Esophagus squamous epithelium (tissue), 5 donors: Measurements from ENCODE around the gene FREM1. TPM values are rescaled to one million over a fixed set of nuclear protein-coding genes. Genes with fewer than 3 reads are reported as not detected.

ENCODE experiments used
- DNase-seq: peaks from one replicate; lab custom pipeline; 2025; lab: John Stamatoyannopoulos, UW
- H3K27ac ChIP-seq, 4 donors: fragments of 200-600 bp; sonication (generic); one replicate each; pipeline ENCODE4 v1.5.1; 2016 to 2019; ENCODE audit warnings: mild to moderate bottlenecking in 1 of 4
- H3K27me3 ChIP-seq, 4 donors: fragments of 200-600 bp; sonication (generic); 1 replicate in 3 of 4; 2 replicates in 1 of 4; pipeline versions ENCODE4 v1.5.1 to v1.6.0; 2017 to 2021; ENCODE audit warnings: antibody characterized with exemption in 1 of 4
- H3K36me3 ChIP-seq, 3 donors: fragments of 200-600 bp; sonication (generic); one replicate each; pipeline ENCODE4 v1.5.1; 2016 to 2019
- H3K4me1 ChIP-seq, 3 donors: fragments of 200-600 bp; sonication (generic); one replicate each; pipeline ENCODE4 v1.5.1; 2017 to 2019
- H3K4me3 ChIP-seq, 4 donors: fragments of 200-600 bp; sonication (generic); 1 replicate in 3 of 4; 2 replicates in 1 of 4; pipeline ENCODE4 v1.5.1; 2016 to 2019; ENCODE audit warnings: mild to moderate bottlenecking in 2 of 4, moderate library complexity in 1 of 4
- H3K9me3 ChIP-seq, 3 donors: fragments of 200-600 bp; sonication (generic); one replicate each; pipeline ENCODE4 v1.5.1; 2016 to 2019
- POLR2A ChIP-seq, 4 donors: fragments of 450-650 bp; IDR thresholded peaks; one replicate each; pipeline ENCODE4 v1.6.1; 2017; ENCODE audit warnings: antibody characterized with exemption in 4 of 4, mild to moderate bottlenecking in 4 of 4, moderate library complexity in 3 of 4
- WGBS, 2 donors: methylation state at CpG; one replicate each; pipeline ENCODE4 v1.1.5; 2018; 5-methylcytosine and 5-hydroxymethylcytosine counted together
- intact Hi-C: fragments of 100-400 bp; cut with DNase I; formaldehyde crosslinking; loops from one replicate; pipeline ENCODE4 v1.15.0; 2022
- total RNA-seq, 4 donors: library from RNA; depleted of rRNA; stranded (reverse); fragments of >200 nt; gene quantifications; one replicate each; pipeline ENCODE4 v1.1.0, GENCODE V29; 2016
- TF ChIP-seq, protein P1 (sequence below), 6 experiments: fragments of 450-650 bp in 4 of 6; fragments of 200-600 bp in 2 of 6; sonication (generic) in 2 of 6; IDR thresholded peaks; one replicate each; pipeline ENCODE4 v1.5.1; 2016 to 2019; ENCODE audit warnings: antibody characterized with exemption in 6 of 6, mild to moderate bottlenecking in 4 of 6, moderate library complexity in 4 of 6
- donor health status: DM: yes; HTN: yes; CAD: no.

The FREM1 gene
- total RNA-seq, 4 donors from 2014 or later = 0.09 to 0.95 (median 0.23) TPM; not detected in 1

DNA sequence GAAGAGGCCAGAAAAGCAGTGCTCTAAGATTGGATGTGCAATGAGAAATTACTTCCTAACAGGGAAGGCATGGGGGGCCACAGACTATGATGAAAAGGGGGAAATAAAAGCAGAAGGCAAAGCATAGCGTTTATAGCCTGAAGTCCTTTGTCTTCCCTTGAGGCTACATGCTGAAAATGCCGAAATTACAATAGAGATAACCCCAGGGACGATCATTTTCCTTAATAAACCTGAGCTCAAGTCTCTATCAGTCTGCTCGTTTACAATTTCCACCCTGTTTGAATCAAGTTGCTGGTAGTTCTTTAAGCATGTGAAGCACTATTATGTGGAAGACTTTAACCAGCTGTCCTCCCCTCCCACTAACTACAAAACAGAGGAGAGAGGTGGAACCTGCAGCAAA, 60.4 kb downstream of the FREM1 start:
- no peaks in the 10 kb centered on the region for H3K27me3 ChIP-seq
- H3K27ac ChIP-seq = no peak overlapping the region
- H3K36me3 ChIP-seq = no peaks in the 10 kb centered on the region
- TF ChIP-seq, protein P1, sequence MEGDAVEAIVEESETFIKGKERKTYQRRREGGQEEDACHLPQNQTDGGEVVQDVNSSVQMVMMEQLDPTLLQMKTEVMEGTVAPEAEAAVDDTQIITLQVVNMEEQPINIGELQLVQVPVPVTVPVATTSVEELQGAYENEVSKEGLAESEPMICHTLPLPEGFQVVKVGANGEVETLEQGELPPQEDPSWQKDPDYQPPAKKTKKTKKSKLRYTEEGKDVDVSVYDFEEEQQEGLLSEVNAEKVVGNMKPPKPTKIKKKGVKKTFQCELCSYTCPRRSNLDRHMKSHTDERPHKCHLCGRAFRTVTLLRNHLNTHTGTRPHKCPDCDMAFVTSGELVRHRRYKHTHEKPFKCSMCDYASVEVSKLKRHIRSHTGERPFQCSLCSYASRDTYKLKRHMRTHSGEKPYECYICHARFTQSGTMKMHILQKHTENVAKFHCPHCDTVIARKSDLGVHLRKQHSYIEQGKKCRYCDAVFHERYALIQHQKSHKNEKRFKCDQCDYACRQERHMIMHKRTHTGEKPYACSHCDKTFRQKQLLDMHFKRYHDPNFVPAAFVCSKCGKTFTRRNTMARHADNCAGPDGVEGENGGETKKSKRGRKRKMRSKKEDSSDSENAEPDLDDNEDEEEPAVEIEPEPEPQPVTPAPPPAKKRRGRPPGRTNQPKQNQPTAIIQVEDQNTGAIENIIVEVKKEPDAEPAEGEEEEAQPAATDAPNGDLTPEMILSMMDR (IDR thresholded peaks at IDR 0.05) = no peak
- no peak for TF ChIP-seq POLR2A (IDR thresholded peaks at IDR 0.05)
- no peak overlapping the region for H3K4me3 ChIP-seq
- no peaks in the 10 kb centered on the region for H3K9me3 ChIP-seq
- 46 to 55% methylated on average over 4 of the region's 4 CpGs for WGBS, 2 donors
- DNase-seq = no peak
- H3K4me1 ChIP-seq = no peaks in the 10 kb centered on the region
- intact Hi-C loops = no loop called here

DNA sequence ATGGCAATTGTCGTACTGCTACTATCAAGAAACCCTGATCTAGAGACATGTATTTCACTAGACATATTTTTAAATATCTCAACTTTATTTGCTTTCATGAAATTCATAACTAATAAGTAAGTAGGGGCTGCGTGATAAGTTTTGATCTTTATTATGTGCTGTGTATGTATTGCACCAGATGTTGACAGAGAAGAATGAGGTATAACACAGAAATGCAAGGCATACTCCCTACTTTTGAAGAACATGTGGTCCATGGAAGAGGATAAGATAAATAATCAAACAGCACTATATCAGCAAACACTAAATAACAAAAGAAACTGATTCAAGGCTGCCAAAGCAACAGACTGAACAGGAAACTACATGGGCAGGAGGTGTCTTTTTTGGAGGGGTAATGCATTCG, 60.9 kb downstream of the FREM1 start:
- intact Hi-C loops = no loop called here
- no peak for TF ChIP-seq POLR2A (IDR thresholded peaks at IDR 0.05)
- TF ChIP-seq, protein P1 (IDR thresholded peaks at IDR 0.05) = no peak
- no peak for DNase-seq
- Histone ChIP-seq H3K9me3 (no peaks in the 10 kb centered on the region), H3K27me3 (no peaks in the 10 kb centered on the region), H3K4me3 (no peak overlapping the region), H3K36me3 (no peaks in the 10 kb centered on the region), H3K27ac (no peak overlapping the region), H3K4me1 (no peaks in the 10 kb centered on the region)
- 72 to 73% methylated on average over 3 of the region's 3 CpGs for WGBS, 2 donors

DNA sequence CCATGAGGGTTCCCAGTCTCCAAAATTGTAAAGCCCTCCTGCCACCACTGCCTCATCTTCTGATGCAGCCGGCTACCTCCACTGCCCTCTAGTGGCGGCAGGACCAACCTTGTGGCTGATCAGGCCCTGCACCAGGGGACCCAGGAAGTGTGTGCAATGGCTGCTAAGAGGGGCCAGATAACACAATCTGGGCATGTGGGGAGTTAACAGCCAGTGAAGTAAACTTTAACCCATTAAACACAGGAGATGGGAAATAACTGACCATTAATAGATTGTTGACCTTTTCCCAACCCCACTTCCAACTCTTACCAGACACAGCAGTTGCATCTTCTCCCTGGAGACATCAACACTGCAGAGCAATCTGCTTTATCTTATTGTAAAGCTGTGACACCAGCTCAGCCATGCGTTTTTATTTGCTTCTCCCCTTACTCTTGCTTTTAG, 63.3 kb downstream of the FREM1 start:
- H3K4me1 ChIP-seq = no peaks in the 10 kb centered on the region
- intact Hi-C loops = no loop called here
- H3K27me3 ChIP-seq = no peaks in the 10 kb centered on the region
- no peaks in the 10 kb centered on the region for H3K36me3 ChIP-seq
- TF ChIP-seq, protein P1 (IDR thresholded peaks at IDR 0.05) = peak in 5 of 6 experiments; percentile 15 to 53 (median 22)
- TF ChIP-seq POLR2A (IDR thresholded peaks at IDR 0.05) = no peak
- WGBS, 2 donors = 7 to 22% methylated on average over 3 of the region's 3 CpGs
- no peak for DNase-seq
- no peak overlapping the region for H3K27ac ChIP-seq
- H3K4me3 ChIP-seq = no peak overlapping the region
- no peaks in the 10 kb centered on the region for H3K9me3 ChIP-seq

DNA sequence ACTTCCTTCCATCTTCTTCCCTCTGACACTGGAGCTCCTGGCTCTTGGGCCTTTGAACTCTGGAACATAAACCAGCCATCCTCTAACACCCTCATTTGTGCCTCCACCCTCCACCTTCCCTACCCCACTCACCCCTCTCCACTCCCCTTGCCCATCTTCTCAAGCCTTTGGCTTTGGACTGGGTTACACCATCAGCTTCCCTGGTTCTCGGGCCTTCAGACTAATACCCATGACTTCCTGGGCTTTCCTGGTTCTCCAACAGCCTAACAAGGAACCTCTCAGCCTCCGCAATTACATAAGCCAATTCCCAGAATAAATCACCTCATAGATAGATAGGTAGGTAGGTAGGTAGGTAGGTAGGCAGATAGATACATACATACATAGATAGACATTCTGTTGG, 67.1 kb downstream of the FREM1 start:
- Histone ChIP-seq H3K4me3 (no peak overlapping the region), H3K36me3 (no peaks in the 10 kb centered on the region), H3K27ac (no peak overlapping the region), H3K4me1 (no peaks in the 10 kb centered on the region), H3K27me3 (no peaks in the 10 kb centered on the region), H3K9me3 (no peaks in the 10 kb centered on the region)
- 80 to 92% methylated on average over 2 of the region's 2 CpGs for WGBS, 2 donors
- intact Hi-C loops = no loop called here
- DNase-seq = no peak
- TF ChIP-seq, protein P1 (IDR thresholded peaks at IDR 0.05) = no peak
- TF ChIP-seq POLR2A (IDR thresholded peaks at IDR 0.05) = no peak

DNA sequence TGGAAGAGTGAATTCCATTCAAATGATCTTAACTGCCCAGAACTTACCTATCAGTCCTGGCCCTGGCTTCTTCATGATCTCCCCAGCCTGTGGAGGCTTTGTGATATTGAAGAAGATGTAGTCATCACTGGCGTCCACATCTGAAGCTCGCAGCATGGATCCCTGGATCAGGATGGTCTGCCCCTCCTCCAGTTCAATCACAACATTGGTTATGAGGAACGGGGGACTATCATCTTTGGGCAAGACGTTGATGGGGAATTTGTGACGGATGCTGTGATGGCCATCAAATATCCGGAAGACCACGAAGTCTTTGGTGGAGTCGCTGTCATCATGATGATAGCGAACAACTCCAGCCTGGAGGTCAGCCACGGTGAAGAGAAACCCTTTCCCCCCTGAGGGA, 68.0 kb downstream of the FREM1 start:
- Histone ChIP-seq H3K27ac (no peak overlapping the region), H3K4me3 (no peak overlapping the region), H3K36me3 (no peaks in the 10 kb centered on the region), H3K27me3 (no peaks in the 10 kb centered on the region), H3K9me3 (no peaks in the 10 kb centered on the region), H3K4me1 (no peaks in the 10 kb centered on the region)
- no peak for DNase-seq
- WGBS, 2 donors = 91 to 94% methylated on average over 9 to 10 of the region's 10 CpGs
- intact Hi-C loops = no loop called here
- TF ChIP-seq, protein P1 (IDR thresholded peaks at IDR 0.05) = no peak
- TF ChIP-seq POLR2A (IDR thresholded peaks at IDR 0.05) = no peak
